HG02610 (cell line): ENCODE measurements around the gene LHFPL3.
A peak's percentile ranks its signal among the peaks of the same experiment; 100 is the strongest.
"Not testable (repeated sequence)": the region's sequence is repeated elsewhere in the genome, so short reads cannot be mapped to it uniquely, and the experiment has no call there.

ENCODE experiments used
- ATAC-seq: cut with Tn5 transposase; IDR thresholded peaks from one replicate; pipeline ENCODE4 v1.9.1; 2021; ENCODE audit warnings: mild to moderate bottlenecking, moderate library complexity; ENCODE audit not compliant: unreplicated experiment

The LHFPL3 gene

GRCh38 chr7:104679085-104679484 is 350.7 kb downstream of the LHFPL3 start:
- peak; percentile 67 for ATAC-seq

DNA sequence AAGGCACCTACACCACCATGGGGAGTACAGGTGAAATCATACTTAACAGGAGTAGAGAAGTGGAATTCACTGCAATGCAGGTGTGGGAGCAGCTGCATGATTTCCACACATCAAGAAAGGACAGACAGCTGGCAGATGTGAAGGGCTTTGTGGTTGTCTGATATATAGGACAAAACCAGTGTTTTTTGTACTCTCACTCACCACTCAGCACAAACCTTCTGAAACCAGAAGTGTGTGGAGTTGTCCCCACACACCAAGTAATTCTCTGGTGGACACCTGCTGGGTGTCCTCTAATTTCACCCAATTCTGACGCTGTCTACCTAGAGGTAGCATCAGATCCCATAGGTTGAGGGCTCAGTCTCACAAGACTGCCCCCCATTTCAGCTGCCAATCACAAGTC is 357.9 kb downstream of the LHFPL3 start:
- ATAC-seq: no peak

DNA sequence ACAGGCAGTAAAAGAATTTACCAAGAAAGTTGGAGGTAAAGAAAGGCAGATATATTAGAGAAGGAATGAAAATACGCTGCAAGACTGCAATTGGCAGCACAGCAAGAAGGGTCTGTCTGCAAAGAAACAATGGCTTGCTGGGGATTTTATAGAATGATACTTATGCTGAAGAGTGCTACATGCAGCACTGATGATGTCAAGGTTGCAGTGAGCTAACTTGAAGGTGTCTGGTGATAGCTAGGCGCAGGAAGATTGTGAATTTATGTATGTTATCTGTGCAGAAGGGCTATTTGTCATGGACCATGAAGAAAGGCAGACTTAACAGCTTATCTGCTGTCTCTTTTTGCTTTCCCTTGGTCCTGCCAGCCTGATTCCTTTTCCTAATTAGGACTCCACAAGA is 366.3 kb downstream of the LHFPL3 start:
- no peak for ATAC-seq

DNA sequence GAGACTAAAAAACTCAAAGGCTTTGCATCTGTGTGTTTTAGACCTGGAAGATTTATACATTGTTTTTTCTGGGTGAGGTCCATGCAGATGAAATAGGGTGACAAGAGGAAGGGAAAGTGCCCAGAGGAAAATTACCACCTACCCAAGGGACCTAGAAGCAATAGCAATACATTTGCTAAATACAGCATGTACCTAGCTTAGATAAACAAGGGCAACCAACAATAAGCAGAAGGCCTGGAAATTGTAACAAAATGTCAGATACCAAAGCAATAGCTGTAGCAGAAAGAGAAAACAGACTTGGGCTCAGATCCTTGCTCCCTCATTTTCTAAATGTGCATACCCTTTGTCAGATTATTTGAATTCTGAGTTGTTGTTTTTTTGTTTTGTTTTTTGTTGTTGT is 367.2 kb downstream of the LHFPL3 start:
- no peak for ATAC-seq

- ATAC-seq: no peak
Observed at GRCh38 chr7:104700336-104700735, 371.9 kb downstream of the LHFPL3 start.

DNA sequence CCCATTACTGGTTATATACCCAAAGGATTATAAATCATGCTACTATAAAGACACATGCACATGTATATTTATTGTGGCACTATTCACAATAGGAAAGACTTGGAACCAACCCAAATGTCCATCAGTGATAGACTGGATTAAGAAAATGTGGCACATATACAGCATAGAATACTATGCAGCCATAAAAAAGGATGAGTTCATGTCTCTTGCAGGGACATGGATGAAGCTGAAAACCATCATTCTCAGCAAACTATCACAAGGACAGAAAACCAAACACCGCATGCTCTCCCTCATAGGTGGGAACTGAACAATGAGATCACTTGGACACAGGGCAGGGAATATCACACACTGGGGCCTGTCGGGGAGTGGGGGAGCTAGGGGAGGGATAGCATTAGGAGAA is 392.6 kb downstream of the LHFPL3 start:
- not testable (repeated sequence) for ATAC-seq

- ATAC-seq: no peak
Observed at GRCh38 chr7:104723001-104723400, 394.6 kb downstream of the LHFPL3 start.

DNA sequence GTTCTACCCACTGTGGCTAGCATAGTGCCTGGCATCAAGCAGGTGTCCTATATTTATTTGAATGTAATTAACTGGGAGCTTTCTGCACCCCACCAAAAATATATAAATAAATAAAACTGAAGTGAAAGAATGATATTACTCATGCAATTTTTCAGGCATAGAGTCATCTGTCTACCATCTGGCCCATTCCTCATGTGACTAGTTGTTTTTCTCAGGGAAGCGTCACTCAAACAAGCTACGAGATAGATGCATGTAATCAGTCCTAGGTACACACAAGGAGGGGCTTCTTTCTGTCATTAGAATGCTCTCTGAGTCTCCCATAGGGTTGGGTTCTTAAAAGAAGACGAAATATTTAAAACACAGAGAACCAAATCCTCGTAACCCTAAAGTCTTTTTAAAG is 430.1 kb downstream of the LHFPL3 start:
- ATAC-seq: no peak

DNA sequence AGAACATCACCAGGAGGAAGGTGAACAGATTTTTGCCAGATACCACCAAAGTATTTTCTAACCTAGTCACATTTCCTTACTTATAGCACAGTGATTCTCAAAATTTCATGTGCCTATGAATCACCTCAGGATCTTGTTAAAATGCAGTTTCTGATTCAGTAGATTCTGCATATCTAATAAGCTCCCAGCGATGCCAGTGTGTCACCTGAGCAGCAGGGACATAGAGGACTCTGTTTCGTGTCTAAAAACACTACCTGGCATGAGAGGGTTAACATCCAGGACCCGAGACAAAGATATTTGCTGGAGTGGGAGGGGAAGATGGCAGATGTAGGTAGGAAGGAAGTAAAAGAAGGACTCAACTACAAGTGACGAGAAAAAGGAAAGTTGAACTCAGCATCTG is 433.5 kb downstream of the LHFPL3 start:
- ATAC-seq: no peak

DNA sequence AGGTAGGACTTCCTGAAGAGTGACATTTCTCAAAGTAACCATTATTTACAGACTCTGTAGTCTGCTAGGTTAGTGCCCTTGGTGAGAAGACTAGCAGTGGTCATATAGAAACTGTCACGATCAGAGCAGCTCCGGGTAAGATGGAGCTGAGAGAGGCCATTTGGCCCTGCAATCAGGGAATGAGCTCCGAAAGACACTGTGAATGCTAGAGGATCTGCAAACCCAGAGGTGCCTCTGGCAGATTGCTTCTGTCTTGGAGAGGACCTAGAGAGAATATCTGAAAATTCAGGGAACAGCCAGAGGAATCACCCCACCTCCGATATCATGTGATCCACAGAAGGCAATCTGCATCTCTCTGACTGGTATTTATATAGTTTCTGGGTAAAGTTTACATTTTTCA is 438.7 kb downstream of the LHFPL3 start:
- ATAC-seq: no peak

DNA sequence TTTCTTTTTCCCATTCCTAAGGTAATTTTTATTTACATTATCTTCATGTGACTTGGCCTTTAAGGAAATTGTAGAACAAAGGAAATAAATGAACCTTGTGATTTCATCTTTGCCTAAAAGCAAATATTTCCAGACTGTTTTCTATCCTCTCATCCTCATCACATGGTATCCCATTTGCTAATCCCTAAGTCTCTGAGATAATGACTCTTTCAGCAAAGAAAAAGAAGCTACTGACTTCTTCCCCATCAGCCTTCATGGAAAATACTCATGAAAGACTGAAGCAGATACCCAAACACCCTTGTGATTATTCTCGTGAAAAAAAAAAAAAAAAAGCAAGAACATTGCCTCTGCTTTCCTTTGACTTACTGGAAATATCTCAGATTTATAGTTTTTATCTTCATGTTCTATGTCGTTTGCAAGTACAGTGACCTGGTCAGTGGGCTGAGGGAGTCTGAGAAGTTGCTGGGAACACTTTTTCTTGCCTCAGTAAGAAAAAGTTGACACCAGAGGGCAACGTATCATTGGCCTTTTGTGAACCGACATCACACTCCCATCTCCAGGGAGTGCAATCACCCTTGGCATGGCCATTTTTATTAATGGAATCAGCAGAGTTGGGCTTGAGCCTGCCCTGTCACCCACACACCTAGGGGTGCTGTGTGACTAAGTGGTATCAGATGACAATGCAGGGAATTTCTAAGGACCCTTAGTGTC is 439.6 kb downstream of the LHFPL3 start:
- no peak for ATAC-seq

GRCh38 chr7:104772405-104773345 is 444.3 kb downstream of the LHFPL3 start:
- no peak for ATAC-seq

GRCh38 chr7:104773796-104774195 is 445.4 kb downstream of the LHFPL3 start:
- ATAC-seq: no peak

- no peak for ATAC-seq
Observed at GRCh38 chr7:104775531-104775930, 447.1 kb downstream of the LHFPL3 start.

GRCh38 chr7:104777301-104777800 is 448.9 kb downstream of the LHFPL3 start:
- no peak for ATAC-seq

- ATAC-seq: no peak
Observed at GRCh38 chr7:104779888-104780287, 451.5 kb downstream of the LHFPL3 start.

DNA sequence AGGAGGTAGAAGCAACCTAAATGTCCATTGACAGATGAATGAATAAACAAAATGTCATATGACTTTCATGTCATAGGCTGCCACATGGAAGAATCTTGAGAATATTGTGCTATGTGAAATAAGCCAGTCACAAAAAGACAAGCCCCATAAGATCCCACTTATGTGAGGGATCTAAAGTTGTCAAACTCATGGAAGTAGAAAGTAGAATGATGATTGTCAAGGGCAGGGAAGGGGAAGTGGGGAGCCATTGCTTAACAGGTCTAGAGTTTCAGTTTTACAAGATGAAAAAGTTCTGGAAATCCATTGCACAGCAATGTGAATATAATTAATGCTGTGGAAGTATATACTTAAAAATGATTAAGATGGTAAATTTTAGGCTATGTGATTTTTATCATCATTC is 456.3 kb downstream of the LHFPL3 start:
- ATAC-seq: no peak

- ATAC-seq: no peak
Observed at GRCh38 chr7:104789780-104790179, 461.4 kb downstream of the LHFPL3 start.

DNA sequence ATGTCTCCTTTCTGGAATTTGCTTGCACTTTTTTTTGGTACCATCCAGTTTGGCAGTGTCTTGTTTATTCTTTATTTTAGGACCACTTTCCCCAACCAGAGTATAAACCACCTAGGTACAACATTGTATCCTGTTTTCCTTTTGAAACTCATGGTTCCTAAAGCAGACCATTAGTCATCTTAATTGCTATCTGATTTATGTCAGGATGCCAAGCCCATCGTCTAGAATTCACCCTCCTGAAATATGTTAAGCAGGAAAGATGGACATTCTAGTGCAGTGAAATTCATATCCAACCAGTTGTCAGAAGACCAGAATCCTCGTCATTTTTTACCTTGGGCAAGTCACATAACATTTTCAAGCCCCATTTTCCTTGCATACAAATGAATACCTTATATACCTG is 462.0 kb downstream of the LHFPL3 start:
- ATAC-seq: no peak

- no peak for ATAC-seq
Observed at GRCh38 chr7:104791080-104791479, 462.7 kb downstream of the LHFPL3 start.

DNA sequence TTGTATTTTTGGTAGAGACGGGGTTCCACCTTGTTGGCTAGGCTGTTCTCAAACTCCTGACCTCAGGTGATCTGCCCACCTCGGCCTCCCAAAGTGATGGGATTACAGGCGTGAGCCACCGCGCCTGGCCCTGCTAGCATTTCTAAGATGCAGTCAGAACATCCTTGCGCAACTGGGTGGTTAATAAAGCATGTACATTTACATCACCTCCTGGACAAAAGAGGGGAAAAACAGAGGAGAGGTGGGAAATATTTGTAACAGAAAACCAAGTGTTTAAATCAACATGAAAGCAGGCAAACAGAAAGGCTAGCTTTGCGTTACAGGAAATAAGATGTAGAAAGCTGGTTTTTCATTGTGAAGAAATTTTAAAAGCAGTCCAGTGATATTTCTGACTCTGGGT is 464.7 kb downstream of the LHFPL3 start:
- ATAC-seq: no peak

- no peak for ATAC-seq
Observed at GRCh38 chr7:104794154-104794553, 465.8 kb downstream of the LHFPL3 start.
